SK-N-SH (cell line): ENCODE results near the gene MS4A15.

Experiments used
- FOXM1 ChIP-seq: IDR thresholded peaks from 2 replicates; pipeline ENCODE4 v1.4.0; 2012; ENCODE audit warnings: low read depth, mild to moderate bottlenecking
- RXRA ChIP-seq: IDR thresholded peaks from 2 replicates; pipeline ENCODE4 v1.4.0; 2012; ENCODE audit warnings: low read depth, mild to moderate bottlenecking, borderline replicate concordance
- SIN3A ChIP-seq: IDR thresholded peaks from 2 replicates; pipeline ENCODE4 v1.6.1; 2012; ENCODE audit warnings: low read depth, mild to moderate bottlenecking, low read length, moderate library complexity, borderline replicate concordance
- TEAD4 ChIP-seq: IDR thresholded peaks from 2 replicates; pipeline ENCODE4 v1.4.0; 2012; ENCODE audit warnings: mild to moderate bottlenecking, borderline replicate concordance; ENCODE audit not compliant: insufficient read depth
- TF ChIP-seq, protein P1 (sequence below): fragments of 200-600 bp; sonication (generic); IDR thresholded peaks from 2 replicates; pipeline ENCODE4 v1.6.1; 2017; ENCODE audit warnings: antibody characterized with exemption, mild to moderate bottlenecking, moderate library complexity
- TF ChIP-seq, protein P2 (sequence below): IDR thresholded peaks from 2 replicates; pipeline ENCODE4 v1.6.1; 2012; ENCODE audit warnings: mild to moderate bottlenecking, low read depth, low read length, moderate library complexity
- TF ChIP-seq, protein P3 (sequence below): IDR thresholded peaks from 2 replicates; pipeline ENCODE4 v1.4.0; 2012; ENCODE audit warnings: low read depth, borderline replicate concordance

DNA sequence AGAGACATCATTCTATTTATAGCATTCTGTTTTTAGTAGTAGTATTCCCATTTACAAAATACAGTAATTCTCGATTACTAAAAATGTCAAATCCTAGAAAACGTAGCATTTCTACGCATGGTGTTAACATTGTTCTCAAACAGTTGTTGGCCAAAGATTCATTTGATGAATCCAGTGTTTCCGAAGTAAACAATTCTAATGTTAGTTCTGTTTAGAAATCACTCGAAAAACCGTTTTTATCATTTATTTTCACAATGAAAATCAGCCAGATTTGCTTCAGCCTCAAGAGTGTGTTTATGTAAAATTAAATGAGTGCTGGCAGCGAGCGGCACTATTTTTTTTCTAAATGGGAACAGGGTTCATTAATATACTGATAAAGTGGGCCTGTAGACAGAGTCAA lies 25.1 kb upstream of the MS4A15 start:
- TF ChIP-seq, protein P1, sequence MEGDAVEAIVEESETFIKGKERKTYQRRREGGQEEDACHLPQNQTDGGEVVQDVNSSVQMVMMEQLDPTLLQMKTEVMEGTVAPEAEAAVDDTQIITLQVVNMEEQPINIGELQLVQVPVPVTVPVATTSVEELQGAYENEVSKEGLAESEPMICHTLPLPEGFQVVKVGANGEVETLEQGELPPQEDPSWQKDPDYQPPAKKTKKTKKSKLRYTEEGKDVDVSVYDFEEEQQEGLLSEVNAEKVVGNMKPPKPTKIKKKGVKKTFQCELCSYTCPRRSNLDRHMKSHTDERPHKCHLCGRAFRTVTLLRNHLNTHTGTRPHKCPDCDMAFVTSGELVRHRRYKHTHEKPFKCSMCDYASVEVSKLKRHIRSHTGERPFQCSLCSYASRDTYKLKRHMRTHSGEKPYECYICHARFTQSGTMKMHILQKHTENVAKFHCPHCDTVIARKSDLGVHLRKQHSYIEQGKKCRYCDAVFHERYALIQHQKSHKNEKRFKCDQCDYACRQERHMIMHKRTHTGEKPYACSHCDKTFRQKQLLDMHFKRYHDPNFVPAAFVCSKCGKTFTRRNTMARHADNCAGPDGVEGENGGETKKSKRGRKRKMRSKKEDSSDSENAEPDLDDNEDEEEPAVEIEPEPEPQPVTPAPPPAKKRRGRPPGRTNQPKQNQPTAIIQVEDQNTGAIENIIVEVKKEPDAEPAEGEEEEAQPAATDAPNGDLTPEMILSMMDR: no peak
- TF ChIP-seq, protein P2, sequence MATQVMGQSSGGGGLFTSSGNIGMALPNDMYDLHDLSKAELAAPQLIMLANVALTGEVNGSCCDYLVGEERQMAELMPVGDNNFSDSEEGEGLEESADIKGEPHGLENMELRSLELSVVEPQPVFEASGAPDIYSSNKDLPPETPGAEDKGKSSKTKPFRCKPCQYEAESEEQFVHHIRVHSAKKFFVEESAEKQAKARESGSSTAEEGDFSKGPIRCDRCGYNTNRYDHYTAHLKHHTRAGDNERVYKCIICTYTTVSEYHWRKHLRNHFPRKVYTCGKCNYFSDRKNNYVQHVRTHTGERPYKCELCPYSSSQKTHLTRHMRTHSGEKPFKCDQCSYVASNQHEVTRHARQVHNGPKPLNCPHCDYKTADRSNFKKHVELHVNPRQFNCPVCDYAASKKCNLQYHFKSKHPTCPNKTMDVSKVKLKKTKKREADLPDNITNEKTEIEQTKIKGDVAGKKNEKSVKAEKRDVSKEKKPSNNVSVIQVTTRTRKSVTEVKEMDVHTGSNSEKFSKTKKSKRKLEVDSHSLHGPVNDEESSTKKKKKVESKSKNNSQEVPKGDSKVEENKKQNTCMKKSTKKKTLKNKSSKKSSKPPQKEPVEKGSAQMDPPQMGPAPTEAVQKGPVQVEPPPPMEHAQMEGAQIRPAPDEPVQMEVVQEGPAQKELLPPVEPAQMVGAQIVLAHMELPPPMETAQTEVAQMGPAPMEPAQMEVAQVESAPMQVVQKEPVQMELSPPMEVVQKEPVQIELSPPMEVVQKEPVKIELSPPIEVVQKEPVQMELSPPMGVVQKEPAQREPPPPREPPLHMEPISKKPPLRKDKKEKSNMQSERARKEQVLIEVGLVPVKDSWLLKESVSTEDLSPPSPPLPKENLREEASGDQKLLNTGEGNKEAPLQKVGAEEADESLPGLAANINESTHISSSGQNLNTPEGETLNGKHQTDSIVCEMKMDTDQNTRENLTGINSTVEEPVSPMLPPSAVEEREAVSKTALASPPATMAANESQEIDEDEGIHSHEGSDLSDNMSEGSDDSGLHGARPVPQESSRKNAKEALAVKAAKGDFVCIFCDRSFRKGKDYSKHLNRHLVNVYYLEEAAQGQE: no peak
- TF ChIP-seq FOXM1 (no peak), RXRA (no peak), TEAD4 (no peak), SIN3A (no peak)
- TF ChIP-seq, protein P3, sequence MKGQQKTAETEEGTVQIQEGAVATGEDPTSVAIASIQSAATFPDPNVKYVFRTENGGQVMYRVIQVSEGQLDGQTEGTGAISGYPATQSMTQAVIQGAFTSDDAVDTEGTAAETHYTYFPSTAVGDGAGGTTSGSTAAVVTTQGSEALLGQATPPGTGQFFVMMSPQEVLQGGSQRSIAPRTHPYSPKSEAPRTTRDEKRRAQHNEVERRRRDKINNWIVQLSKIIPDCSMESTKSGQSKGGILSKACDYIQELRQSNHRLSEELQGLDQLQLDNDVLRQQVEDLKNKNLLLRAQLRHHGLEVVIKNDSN: no peak
